Body of pancreas (tissue), 4 donors: ENCODE data around the gene MCTP2. TPM values are rescaled to one million over a fixed set of nuclear protein-coding genes. Genes with fewer than 3 reads are reported as not detected.
"Not testable (repeated sequence)": the region's sequence is repeated elsewhere in the genome, so short reads cannot be mapped to it uniquely, and the experiment has no call there.

Source experiments
- ATAC-seq: fragments of 150-250 bp; one replicate; pipeline ENCODE4 v1.9.1; 2016
- DNase-seq, 4 donors: peaks; one replicate each; pipeline ENCODE4 v3.0.0-alpha.2; 2019
- H3K27ac ChIP-seq, 4 donors: fragments of 200-600 bp; sonication (generic); 1 replicate in 3 of 4; 2 replicates in 1 of 4; pipeline versions ENCODE4 v1.5.1 to v1.6.1; 2016 to 2019; ENCODE audit warnings: mild to moderate bottlenecking in 1 of 4, mixed read lengths in 1 of 4, moderate library complexity in 1 of 4
- H3K27me3 ChIP-seq, 2 donors: fragments of 200-600 bp; sonication (generic); one replicate each; pipeline ENCODE4 v1.6.0; 2016; ENCODE audit warnings: mild to moderate bottlenecking in 1 of 2
- H3K36me3 ChIP-seq, 2 donors: fragments of 200-600 bp; sonication (generic); replicated peaks in 1 of 2; 2 replicates each; pipeline ENCODE4 v1.5.1; 2016; ENCODE audit warnings: low read depth in 2 of 2; ENCODE audit not compliant: insufficient read depth in 1 of 2
- H3K4me1 ChIP-seq: fragments of 200-600 bp; sonication (generic); one replicate; pipeline ENCODE4 v1.6.0; 2016
- H3K4me3 ChIP-seq, 2 donors: fragments of 200-600 bp; sonication (generic); 1 replicate in 1 of 2; 2 replicates in 1 of 2; pipeline ENCODE4 v1.5.1; 2016 to 2019
- H3K9me3 ChIP-seq, 3 donors: fragments of 200-600 bp; sonication (generic); 1 replicate in 2 of 3; 2 replicates in 1 of 3; pipeline ENCODE4 v1.5.1; 2016
- POLR2A ChIP-seq, 3 donors: fragments of 450-650 bp; IDR thresholded peaks; one replicate each; pipeline ENCODE4 v1.6.1; 2016; ENCODE audit warnings: antibody characterized with exemption in 3 of 3, mild to moderate bottlenecking in 2 of 3
- WGBS, 2 donors: methylation state at CpG; one replicate each; pipeline ENCODE4 v1.1.5; 2017; 5-methylcytosine and 5-hydroxymethylcytosine counted together
- intact Hi-C: fragments of 100-400 bp; cut with DNase I; formaldehyde crosslinking; loops from one replicate; pipeline ENCODE4 v1.15.1; 2023
- total RNA-seq, 2 donors: library from RNA; depleted of rRNA; stranded (reverse); fragments of >200 nt; gene quantifications; one replicate each; pipeline ENCODE4 v1.1.0, GENCODE V29; 2016
- TF ChIP-seq, protein P1 (sequence below), 7 experiments: fragments of 450-650 bp in 4 of 7; fragments of 200-600 bp in 3 of 7; sonication (generic) in 3 of 7; IDR thresholded peaks; one replicate each; pipeline ENCODE4 v1.5.1; 2016 to 2019; ENCODE audit warnings: antibody characterized with exemption in 7 of 7

MCTP2 gene
- total RNA-seq, 2 donors from 2014 or later: 28.5 to 31.6 TPM

DNA sequence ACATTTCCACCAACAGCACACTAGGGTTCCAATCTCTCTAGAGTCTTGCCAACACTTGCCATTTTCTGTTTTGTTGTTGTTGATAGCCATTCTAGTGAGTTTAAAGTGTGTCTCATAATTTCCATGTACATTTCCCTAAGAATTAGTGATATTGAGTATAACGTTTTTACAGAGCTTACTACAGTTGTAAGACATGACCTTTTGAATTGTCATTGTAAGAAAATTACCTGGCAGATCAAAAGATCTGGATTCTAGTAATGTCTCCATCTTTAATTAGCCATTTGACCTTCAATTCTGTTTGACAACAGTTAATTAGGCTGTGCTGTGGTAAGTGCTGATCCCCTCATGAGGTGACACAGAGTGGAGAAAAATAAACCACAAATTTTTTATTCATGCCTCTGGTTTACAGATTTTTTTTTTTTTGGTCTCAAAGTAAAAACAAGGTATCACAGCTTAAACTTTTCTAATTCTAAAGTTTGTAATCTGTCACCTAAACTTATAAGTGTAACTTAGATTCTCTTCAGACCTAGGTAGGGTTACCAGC is 20.9 kb downstream of the MCTP2 start:
- DNase-seq: no peak
- WGBS, 2 donors: 50 to 62% methylated on average over 1 of the region's 1 CpG
- Histone ChIP-seq H3K9me3 (no peaks in the 10 kb centered on the region), H3K27me3 (no peaks in the 10 kb centered on the region), H3K27ac (no peak overlapping the region), H3K4me1 (peaks cover 32% of the 10 kb centered on the region), H3K4me3 (no peak overlapping the region), H3K36me3 (no peaks in the 10 kb centered on the region)
- intact Hi-C loops: no loop called here
- no peak for ATAC-seq
- TF ChIP-seq, protein P1, sequence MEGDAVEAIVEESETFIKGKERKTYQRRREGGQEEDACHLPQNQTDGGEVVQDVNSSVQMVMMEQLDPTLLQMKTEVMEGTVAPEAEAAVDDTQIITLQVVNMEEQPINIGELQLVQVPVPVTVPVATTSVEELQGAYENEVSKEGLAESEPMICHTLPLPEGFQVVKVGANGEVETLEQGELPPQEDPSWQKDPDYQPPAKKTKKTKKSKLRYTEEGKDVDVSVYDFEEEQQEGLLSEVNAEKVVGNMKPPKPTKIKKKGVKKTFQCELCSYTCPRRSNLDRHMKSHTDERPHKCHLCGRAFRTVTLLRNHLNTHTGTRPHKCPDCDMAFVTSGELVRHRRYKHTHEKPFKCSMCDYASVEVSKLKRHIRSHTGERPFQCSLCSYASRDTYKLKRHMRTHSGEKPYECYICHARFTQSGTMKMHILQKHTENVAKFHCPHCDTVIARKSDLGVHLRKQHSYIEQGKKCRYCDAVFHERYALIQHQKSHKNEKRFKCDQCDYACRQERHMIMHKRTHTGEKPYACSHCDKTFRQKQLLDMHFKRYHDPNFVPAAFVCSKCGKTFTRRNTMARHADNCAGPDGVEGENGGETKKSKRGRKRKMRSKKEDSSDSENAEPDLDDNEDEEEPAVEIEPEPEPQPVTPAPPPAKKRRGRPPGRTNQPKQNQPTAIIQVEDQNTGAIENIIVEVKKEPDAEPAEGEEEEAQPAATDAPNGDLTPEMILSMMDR (IDR thresholded peaks at IDR 0.05): no peak
- TF ChIP-seq POLR2A (IDR thresholded peaks at IDR 0.05): no peak

DNA sequence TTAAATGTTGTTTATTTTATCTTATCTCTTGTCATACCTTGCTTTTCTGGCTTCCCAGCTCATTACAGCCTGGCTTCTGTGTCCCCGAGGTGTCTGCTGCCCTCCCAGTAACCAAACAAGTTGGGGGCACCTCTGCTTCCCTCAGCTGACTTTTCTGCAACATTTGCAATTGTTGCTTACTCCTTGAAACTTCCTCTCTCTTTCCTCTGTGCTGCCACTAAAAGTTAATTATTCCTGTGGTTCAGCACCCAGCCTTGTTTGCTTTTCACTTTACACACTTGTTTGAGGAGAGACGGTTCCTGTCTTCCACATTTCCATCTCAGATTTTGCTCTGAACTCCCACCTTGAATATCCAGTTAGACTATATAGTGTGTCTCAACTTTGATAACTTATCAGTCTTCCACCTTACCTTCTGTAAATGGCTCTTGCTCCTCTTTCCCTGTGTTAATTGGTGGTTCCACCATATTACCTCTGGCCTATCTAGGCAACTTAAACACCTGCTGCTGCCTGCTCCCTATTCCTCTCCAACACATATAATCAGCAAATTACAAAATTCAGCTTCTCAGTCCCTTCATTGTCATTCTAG is 21.6 kb downstream of the MCTP2 start:
- no peak overlapping the region for H3K27ac ChIP-seq
- 67 to 72% methylated on average over 2 of the region's 2 CpGs for WGBS, 2 donors

DNA sequence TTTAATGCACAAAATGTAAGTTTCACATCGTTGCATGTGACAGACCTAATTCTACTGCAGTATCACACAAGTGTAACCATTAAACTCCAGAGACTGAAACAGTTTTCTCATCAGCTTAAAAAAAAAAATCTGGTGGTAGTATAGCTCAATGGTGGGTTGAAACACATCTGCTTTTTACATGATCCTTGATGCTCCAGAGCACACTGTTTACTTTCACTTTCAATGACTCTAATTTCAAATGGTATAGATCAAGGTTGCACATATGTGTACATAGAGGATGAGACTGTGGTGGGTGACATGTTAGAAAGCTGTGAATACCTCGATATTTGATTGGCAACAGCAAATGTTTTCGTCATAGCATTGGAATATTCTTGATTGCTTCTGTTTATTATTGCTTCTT is 22.4 kb downstream of the MCTP2 start:
- H3K27ac ChIP-seq: no peak overlapping the region
- H3K4me1 ChIP-seq: peaks cover 20% of the 10 kb centered on the region
- H3K4me3 ChIP-seq: no peak overlapping the region
- TF ChIP-seq POLR2A (IDR thresholded peaks at IDR 0.05): no peak
- TF ChIP-seq, protein P1 (IDR thresholded peaks at IDR 0.05): no peak
- ATAC-seq: no peak
- H3K27me3 ChIP-seq: no peaks in the 10 kb centered on the region
- H3K36me3 ChIP-seq: no peaks in the 10 kb centered on the region
- intact Hi-C loops: no loop called here
- H3K9me3 ChIP-seq: no peaks in the 10 kb centered on the region
- 81 to 94% methylated on average over 3 of the region's 3 CpGs for WGBS, 2 donors
- DNase-seq: no peak

More for the DNA sequence above, 21.6 kb downstream of the MCTP2 start:
- H3K4me3 ChIP-seq: no peak overlapping the region
- no peaks in the 10 kb centered on the region for H3K9me3 ChIP-seq
- peaks cover 28% of the 10 kb centered on the region for H3K4me1 ChIP-seq
- intact Hi-C loops: no loop called here
- DNase-seq (no peak), ATAC-seq (no peak)
- no peaks in the 10 kb centered on the region for H3K36me3 ChIP-seq
- TF ChIP-seq, protein P1 (IDR thresholded peaks at IDR 0.05): no peak
- TF ChIP-seq POLR2A (IDR thresholded peaks at IDR 0.05): no peak
- H3K27me3 ChIP-seq: no peaks in the 10 kb centered on the region

DNA sequence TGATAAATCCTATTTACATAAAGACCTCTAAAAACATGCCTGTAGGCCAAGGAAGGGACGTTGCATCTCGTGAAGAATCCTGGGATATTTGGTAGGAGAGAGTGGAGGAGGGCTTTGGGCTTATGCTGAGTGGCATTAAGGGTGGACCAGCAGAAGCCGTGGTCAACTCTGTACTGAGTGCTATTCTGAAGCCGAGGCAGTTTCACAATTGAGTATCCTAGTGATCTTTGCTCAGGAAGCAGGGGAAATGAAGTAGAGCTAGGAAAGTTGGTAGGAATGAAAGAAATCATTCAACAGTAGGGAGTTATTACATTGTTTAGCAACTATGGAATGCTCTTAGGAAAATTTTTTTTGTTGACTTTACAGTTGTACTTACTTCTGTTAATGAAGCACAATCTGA is 24.2 kb downstream of the MCTP2 start:
- Histone ChIP-seq H3K4me3 (no peak overlapping the region), H3K27ac (no peak overlapping the region), H3K36me3 (no peaks in the 10 kb centered on the region), H3K27me3 (no peaks in the 10 kb centered on the region), H3K9me3 (no peaks in the 10 kb centered on the region), H3K4me1 (peaks cover 10% of the 10 kb centered on the region)
- intact Hi-C loops: no loop called here
- no peak for ATAC-seq
- DNase-seq: no peak
- TF ChIP-seq, protein P1 (IDR thresholded peaks at IDR 0.05): no peak
- TF ChIP-seq POLR2A (IDR thresholded peaks at IDR 0.05): no peak
- WGBS, 2 donors: 53 to 63% methylated on average over 4 of the region's 4 CpGs

DNA sequence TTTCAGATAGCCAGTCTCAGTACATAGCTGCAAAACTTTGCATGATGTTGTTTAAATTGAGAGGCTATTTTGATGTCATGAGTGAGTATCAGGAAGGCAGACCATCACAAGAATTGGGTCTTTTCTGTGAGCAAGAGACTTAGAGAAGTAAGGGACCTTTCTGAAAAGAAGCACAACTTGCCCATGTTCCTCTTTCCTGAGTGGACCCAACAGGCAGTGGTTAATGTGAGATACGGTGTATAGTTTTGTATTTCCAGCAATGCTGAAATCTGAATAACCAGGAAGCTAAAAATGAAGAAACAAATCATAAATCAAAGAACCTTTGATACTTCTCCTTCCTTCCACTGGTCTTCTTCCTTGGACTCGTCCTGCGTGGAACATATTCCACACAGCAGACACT is 25.1 kb downstream of the MCTP2 start:
- Histone ChIP-seq H3K9me3 (no peaks in the 10 kb centered on the region), H3K27me3 (no peaks in the 10 kb centered on the region), H3K36me3 (no peaks in the 10 kb centered on the region), H3K4me1 (peaks cover 8% of the 10 kb centered on the region), H3K4me3 (no peak overlapping the region), H3K27ac (no peak overlapping the region)
- intact Hi-C loops: no loop called here
- TF ChIP-seq, protein P1 (IDR thresholded peaks at IDR 0.05): no peak
- no peak for TF ChIP-seq POLR2A (IDR thresholded peaks at IDR 0.05)
- DNase-seq: no peak
- WGBS, 2 donors: 86 to 93% methylated on average over 3 of the region's 3 CpGs
- ATAC-seq: no peak

DNA sequence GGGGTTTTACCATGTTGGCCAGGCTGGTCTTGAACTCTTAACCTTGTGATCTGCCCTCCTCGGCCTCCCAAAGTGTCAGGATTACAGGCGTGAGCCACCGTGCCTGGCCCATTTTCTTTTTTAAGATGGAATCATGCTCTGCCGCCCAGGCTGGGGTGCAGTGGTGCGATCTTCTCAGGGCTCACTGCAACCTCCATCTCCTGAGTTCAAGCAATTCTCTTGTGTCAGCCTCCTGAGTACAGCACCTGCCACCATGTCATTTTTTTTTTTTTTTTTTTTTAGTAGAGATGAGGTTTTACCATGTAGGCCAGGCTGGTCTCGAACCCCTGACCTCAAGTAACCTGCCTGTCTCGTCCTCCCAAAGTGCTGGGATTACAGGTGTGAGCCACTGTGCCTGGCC is 26.4 kb downstream of the MCTP2 start:
- intact Hi-C loops, ATAC-seq, H3K36me3 ChIP-seq, H3K9me3 ChIP-seq, H3K27ac ChIP-seq, H3K4me3 ChIP-seq, H3K4me1 ChIP-seq, DNase-seq, H3K27me3 ChIP-seq: not testable (repeated sequence)
- whole genome bisulfite sequencing, 2 donors: 86 to 88% methylated on average over 7 of the region's 7 CpGs
